GM12873 (cell line): ENCODE data around the gene CWC27.

Experiments used
- CTCF ChIP-seq: IDR thresholded peaks from 2 replicates; pipeline ENCODE4 v1.5.1; 2012; ENCODE audit warnings: low read depth, mild to moderate bottlenecking, moderate library complexity, low read length, control low read depth; ENCODE audit not compliant: insufficient read depth; ENCODE audit errors: missing control alignments

CWC27 gene

GRCh38 chr5:65020492-65020891, 251.8 kb downstream of the CWC27 start:
- TF ChIP-seq CTCF: no peak

- TF ChIP-seq CTCF: no peak
Observed at GRCh38 chr5:65021527-65022226, 252.9 kb downstream of the CWC27 start.

GRCh38 chr5:65022932-65023331, 254.2 kb downstream of the CWC27 start:
- no peak for TF ChIP-seq CTCF

- no peak for TF ChIP-seq CTCF
Observed at GRCh38 chr5:65024681-65025080, 256.0 kb downstream of the CWC27 start.

GRCh38 chr5:65026816-65027548, 258.3 kb downstream of the CWC27 start:
- TF ChIP-seq CTCF: no peak

- TF ChIP-seq CTCF: no peak
Observed at GRCh38 chr5:65029178-65029577, 260.4 kb downstream of the CWC27 start.

- no peak for TF ChIP-seq CTCF
Observed at GRCh38 chr5:65030056-65030455, 261.3 kb downstream of the CWC27 start.
